HFFc6 (cell line): ENCODE results near the gene MIOX. TPM values are rescaled to one million over a fixed set of nuclear protein-coding genes. Genes with fewer than 3 reads are reported as not detected.

Experiments used
- DNase-seq: peaks from one replicate; pipeline ENCODE4 v3.0.0-alpha.2; 2018
- H3K27ac Mint-ChIP-seq: 2 replicates; pipeline ENCODE4 v1.8.0; 2020; ENCODE audit warnings: mild to moderate bottlenecking, mixed read lengths
- H3K27me3 Mint-ChIP-seq: 2 replicates; pipeline ENCODE4 v1.8.0; 2021; ENCODE audit warnings: mild to moderate bottlenecking, moderate library complexity, mixed read lengths; ENCODE audit not compliant: insufficient read depth
- H3K36me3 Mint-ChIP-seq: 2 replicates; pipeline ENCODE4 v1.8.0; 2021; ENCODE audit warnings: low read depth, mixed read lengths
- H3K4me1 Mint-ChIP-seq: 2 replicates; pipeline ENCODE4 v1.8.0; 2020; ENCODE audit warnings: low read depth, mixed read lengths
- H3K4me3 Mint-ChIP-seq: 2 replicates; pipeline ENCODE4 v1.8.0; 2020; ENCODE audit warnings: mild to moderate bottlenecking, moderate library complexity, mixed read lengths
- H3K9me3 Mint-ChIP-seq: 2 replicates; pipeline ENCODE4 v1.8.0; 2020; ENCODE audit warnings: mild to moderate bottlenecking, mixed read lengths
- total RNA-seq, 6 experiments: library from RNA; stranded (reverse); fragmentation: NEBNext Ultra II Directional; extraction: Animal tissue kit (Norgen Biotek cat#: 25700); gene quantifications; 2 replicates in 1 of 6; 3 replicates in 5 of 6; pipeline ENCODE4 v1.2.3, GENCODE V29; 2021
- TF ChIP-seq, protein P1 (sequence below): fragments of 200-600 bp; sonication (generic); IDR thresholded peaks from 2 replicates; pipeline ENCODE4 v1.5.0; 2021; ENCODE audit warnings: antibody characterized with exemption, mild to moderate bottlenecking

MIOX gene
- total RNA-seq, 6 experiments from 2014 or later = not detected

DNA sequence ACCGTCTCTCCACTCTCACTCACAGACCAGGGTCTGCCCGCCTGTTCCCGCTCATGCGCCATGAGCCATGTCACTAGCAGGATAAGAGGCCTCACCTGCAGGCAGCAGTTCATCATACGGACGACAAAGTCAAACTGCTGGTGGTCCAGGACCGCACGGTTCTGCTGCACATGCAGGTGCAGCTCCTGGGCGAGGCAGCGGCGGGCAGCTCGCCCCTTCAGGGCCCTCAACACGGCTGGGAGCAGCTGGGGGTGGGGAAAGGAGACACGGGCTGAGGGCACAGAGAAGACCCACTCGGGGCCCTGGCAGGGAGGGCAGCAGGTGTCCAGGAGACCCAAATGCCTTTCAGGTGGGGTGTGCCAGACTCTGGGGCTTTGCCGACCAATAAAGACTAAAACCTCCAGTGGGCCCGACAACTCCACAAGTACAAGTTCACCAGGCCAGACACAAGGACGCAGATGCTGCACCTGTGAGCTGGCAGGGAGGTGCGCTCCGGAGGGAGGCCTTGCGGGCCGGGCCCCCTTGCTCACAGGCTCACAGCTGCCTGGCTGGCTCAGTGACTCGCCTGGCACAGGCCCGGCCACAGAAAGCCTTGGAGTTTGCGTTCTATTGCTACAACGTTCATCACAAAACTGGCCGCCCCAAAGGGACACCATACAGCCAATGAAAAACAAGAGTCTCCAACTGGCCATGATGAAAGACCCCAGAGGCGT, 23.3 kb upstream of the MIOX start:
- Mint-ChIP-seq H3K36me3 (peaks cover 8% of the 10 kb centered on the region; the same call in 1 of the 2 replicates), H3K4me1 (no peaks in the 10 kb centered on the region), H3K4me3 (no peak overlapping the region), H3K9me3 (no peaks in the 10 kb centered on the region), H3K27ac (no peak overlapping the region), H3K27me3 (no peaks in the 10 kb centered on the region)
- TF ChIP-seq, protein P1, sequence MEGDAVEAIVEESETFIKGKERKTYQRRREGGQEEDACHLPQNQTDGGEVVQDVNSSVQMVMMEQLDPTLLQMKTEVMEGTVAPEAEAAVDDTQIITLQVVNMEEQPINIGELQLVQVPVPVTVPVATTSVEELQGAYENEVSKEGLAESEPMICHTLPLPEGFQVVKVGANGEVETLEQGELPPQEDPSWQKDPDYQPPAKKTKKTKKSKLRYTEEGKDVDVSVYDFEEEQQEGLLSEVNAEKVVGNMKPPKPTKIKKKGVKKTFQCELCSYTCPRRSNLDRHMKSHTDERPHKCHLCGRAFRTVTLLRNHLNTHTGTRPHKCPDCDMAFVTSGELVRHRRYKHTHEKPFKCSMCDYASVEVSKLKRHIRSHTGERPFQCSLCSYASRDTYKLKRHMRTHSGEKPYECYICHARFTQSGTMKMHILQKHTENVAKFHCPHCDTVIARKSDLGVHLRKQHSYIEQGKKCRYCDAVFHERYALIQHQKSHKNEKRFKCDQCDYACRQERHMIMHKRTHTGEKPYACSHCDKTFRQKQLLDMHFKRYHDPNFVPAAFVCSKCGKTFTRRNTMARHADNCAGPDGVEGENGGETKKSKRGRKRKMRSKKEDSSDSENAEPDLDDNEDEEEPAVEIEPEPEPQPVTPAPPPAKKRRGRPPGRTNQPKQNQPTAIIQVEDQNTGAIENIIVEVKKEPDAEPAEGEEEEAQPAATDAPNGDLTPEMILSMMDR = no peak
- DNase-seq = no peak

DNA sequence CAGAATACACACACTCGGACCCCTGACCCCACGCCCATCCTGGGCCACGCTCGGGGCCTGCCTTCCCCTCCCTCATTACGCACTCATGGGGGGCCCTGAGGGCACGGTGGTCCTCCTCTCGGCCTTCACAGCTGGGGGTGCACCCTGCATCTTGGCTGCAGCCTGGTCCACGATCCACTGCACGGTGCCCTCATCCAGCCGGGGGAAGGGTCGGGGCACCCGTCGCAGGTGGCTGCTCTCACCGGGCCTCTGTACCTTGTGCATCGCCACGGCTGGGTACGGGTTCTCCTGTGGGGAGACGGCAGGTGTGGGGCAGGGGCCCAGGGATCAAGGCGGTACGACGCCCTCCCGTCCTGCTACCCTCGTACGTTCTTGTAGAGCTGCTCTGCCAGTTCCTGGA, 22.2 kb upstream of the MIOX start:
- H3K27ac Mint-ChIP-seq = no peak overlapping the region
- peaks cover 8% of the 10 kb centered on the region; the same call in 1 of the 2 replicates for H3K36me3 Mint-ChIP-seq
- H3K27me3 Mint-ChIP-seq = no peaks in the 10 kb centered on the region

DNA sequence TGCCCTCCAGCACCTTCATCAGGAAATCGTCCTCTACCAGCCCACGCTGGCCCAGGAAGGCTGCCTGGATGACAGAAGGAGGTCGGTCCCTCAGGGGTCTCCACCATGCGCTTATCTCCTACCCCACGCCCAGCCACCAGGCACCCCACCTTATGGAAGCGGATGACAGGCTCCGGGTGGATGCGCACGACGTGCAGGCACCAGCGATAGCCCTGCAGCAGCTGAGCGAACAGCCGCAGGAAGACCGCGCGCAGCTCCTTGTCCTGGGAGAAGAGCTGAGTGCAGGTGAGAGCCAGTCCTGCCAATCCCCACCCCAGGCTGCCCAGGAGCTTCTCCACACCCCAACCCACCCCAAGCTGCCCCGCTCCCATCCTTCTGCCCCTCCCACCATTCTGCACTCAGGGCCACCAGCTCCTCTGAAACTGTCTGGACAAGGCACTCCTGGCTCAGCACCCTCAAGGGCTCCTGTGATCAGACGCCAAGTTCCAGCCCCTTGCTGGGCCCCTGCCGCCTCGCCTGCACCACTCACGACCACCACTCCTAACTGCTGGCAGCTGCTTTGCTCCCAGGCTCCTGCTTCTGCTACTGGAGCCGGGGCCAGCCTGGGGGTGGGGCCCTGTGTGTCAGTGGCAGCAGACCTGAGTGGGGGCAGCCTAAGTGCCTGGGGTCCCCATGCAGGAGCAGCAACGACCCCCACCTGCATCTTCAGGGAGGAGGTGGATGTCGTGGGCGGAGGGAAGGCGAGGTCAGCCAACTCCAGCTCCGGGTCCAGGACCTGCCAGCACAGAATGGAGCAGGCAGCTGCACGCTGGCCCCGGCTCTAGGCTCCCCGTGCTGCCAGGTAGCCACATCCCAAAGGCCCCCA, 21.4 kb upstream of the MIOX start:
- Mint-ChIP-seq H3K27me3 (no peaks in the 10 kb centered on the region), H3K4me1 (peaks cover 3% of the 10 kb centered on the region), H3K4me3 (no peak overlapping the region), H3K27ac (no peak overlapping the region), H3K36me3 (peaks cover 8% of the 10 kb centered on the region; the same call in 1 of the 2 replicates), H3K9me3 (no peaks in the 10 kb centered on the region)
- no peak for DNase-seq
- TF ChIP-seq, protein P1 = no peak

More for the DNA sequence above, 22.2 kb upstream of the MIOX start:
- TF ChIP-seq, protein P1 = no peak
- Mint-ChIP-seq H3K9me3 (no peaks in the 10 kb centered on the region), H3K4me1 (no peaks in the 10 kb centered on the region), H3K4me3 (no peak overlapping the region)
- no peak for DNase-seq

DNA sequence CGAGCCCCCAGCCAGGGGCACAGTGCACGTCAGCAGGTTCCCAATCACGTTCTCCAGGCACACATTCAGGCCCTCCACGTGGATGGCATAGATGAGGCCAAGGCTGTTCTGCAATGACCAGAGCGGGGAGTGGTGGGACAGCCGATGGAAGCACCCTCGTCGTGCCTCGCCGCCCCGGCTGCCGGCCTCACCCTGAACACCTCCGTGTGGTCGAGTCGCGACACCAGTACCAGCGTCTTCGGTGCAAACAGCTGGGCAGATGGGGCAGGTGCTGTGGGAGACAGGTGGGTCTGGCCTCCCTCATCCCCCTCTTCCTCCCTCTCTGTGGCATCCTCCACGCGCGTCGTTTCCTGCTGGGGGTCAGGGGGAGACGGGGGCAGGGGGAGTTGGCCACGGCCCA, 19.3 kb upstream of the MIOX start:
- Mint-ChIP-seq H3K9me3 (no peaks in the 10 kb centered on the region), H3K4me3 (no peak overlapping the region), H3K36me3 (peaks cover 8% of the 10 kb centered on the region; the same call in 1 of the 2 replicates), H3K27me3 (peaks cover 2% of the 10 kb centered on the region; the same call in 1 of the 2 replicates), H3K4me1 (peaks cover 11% of the 10 kb centered on the region), H3K27ac (no peak overlapping the region)
- DNase-seq = no peak
- TF ChIP-seq, protein P1 = no peak

- peaks cover 14% of the 10 kb centered on the region for H3K4me1 Mint-ChIP-seq
- no peak overlapping the region for H3K27ac Mint-ChIP-seq
- peaks cover 8% of the 10 kb centered on the region; the same call in 1 of the 2 replicates for H3K36me3 Mint-ChIP-seq
- no peak for DNase-seq
- TF ChIP-seq, protein P1 = no peak
- H3K4me3 Mint-ChIP-seq = no peak overlapping the region
- H3K27me3 Mint-ChIP-seq = peaks cover 3% of the 10 kb centered on the region
- no peaks in the 10 kb centered on the region for H3K9me3 Mint-ChIP-seq
These were observed 18.8 kb upstream of the MIOX start for GRCh38 chr22:50467773-50468440.
